Measurements from ENCODE around the gene SPTA1. TPM values are rescaled to one million over a fixed set of nuclear protein-coding genes. Genes with fewer than 3 reads are reported as not detected.

SPTA1 gene
- total RNA-seq, 4 donors from 2014 or later = 0.32 TPM; not detected in 3

DNA sequence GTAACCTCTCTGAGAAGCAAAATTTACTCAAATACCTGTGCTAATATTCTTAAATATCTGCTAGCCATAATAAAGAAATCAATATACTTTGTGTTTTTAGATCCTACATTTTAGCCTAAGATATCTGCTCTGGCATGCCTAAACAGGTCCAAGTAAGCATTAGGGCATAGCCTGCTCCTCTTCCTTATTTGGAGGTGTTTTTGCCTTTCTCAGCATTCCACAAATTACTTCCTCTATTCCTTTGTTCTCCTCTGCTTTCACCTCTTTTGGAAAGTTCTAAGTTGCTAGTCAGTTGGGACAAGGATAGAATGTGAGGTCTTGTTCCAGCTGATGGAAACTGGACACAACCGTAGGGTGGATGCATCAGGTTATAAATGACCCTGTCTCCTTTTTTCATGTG, 99.6 kb downstream of the SPTA1 start:
- no peak overlapping the region for H3K27ac ChIP-seq
- peaks cover 0 to 12% (median 6%) of the 10 kb centered on the region in 3 donors for H3K9me3 ChIP-seq
- TF ChIP-seq, protein P1, sequence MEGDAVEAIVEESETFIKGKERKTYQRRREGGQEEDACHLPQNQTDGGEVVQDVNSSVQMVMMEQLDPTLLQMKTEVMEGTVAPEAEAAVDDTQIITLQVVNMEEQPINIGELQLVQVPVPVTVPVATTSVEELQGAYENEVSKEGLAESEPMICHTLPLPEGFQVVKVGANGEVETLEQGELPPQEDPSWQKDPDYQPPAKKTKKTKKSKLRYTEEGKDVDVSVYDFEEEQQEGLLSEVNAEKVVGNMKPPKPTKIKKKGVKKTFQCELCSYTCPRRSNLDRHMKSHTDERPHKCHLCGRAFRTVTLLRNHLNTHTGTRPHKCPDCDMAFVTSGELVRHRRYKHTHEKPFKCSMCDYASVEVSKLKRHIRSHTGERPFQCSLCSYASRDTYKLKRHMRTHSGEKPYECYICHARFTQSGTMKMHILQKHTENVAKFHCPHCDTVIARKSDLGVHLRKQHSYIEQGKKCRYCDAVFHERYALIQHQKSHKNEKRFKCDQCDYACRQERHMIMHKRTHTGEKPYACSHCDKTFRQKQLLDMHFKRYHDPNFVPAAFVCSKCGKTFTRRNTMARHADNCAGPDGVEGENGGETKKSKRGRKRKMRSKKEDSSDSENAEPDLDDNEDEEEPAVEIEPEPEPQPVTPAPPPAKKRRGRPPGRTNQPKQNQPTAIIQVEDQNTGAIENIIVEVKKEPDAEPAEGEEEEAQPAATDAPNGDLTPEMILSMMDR (IDR thresholded peaks at IDR 0.05) = no peak
- no peak for TF ChIP-seq POLR2A (IDR thresholded peaks at IDR 0.05)
- intact Hi-C loops (cut with DNase I) = no loop called here
- no peak overlapping the region for H3K4me3 ChIP-seq
- WGBS, 2 donors = 60 to 91% methylated on average over 1 of the region's 1 CpG
- H3K27me3 ChIP-seq = no peaks in the 10 kb centered on the region
- no peaks in the 10 kb centered on the region for H3K4me1 ChIP-seq
- no peak for DNase-seq
- H3K36me3 ChIP-seq = no peaks in the 10 kb centered on the region

DNA sequence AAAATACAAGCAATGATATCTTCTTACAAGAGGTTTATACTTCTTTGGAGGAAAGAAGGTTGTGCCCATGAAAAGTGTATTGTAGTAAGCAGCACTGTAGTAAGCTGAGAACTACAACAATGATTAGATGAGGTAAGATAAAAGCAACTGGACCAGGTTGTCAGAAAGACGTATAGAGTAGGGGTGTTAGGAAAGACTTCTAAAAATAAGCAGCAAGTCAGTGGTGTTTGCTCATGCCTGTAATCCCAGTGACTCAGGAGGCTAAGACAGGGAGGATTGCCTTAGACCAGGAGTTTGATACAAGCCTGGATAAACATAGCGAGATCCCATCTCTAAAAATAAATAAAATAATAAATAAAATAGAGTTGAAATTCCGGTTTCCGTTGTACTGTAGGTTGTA, 102.6 kb downstream of the SPTA1 start:
- peaks cover 0 to 12% (median 6%) of the 10 kb centered on the region in 3 donors for H3K9me3 ChIP-seq
- TF ChIP-seq POLR2A (IDR thresholded peaks at IDR 0.05) = no peak
- TF ChIP-seq, protein P1 (IDR thresholded peaks at IDR 0.05) = no peak
- H3K36me3 ChIP-seq = no peaks in the 10 kb centered on the region
- no peak overlapping the region for H3K27ac ChIP-seq
- no peak for DNase-seq
- H3K27me3 ChIP-seq = no peaks in the 10 kb centered on the region
- WGBS, 2 donors = 43 to 54% methylated on average over 4 of the region's 4 CpGs
- intact Hi-C loops (cut with DNase I) = no loop called here
- H3K4me1 ChIP-seq = no peaks in the 10 kb centered on the region
- no peak overlapping the region for H3K4me3 ChIP-seq

DNA sequence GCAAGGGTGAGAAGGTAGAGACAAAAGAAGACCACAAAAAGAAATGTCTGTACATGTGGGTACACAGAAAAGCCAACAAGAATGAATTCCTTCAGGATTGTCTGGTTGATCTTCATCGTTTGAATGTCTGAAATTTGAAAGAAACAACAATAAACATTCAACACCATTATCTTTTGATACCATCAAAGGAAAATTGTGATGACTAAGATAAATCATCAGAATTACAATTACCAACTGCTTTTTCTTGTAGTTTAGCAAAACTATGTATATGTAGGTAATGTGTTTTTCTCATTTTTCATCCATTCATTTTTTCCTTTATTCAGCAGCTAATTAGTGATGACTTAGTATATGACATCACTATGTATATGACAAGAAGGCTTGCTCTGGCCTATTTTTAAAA, 106.8 kb downstream of the SPTA1 start, which contains the start of gene OR10X1:
TSS of gene OR10X1 (minus strand) at position 167 of the 400 bp plus-strand sequence. CDS start at position 167, 0 bp downstream.
- Histone ChIP-seq H3K27me3 (no peaks in the 10 kb centered on the region), H3K4me3 (no peak within 1 kb of the TSS), H3K27ac (no peak within 1 kb of the TSS), H3K9me3 (no peaks in the 10 kb centered on the region), H3K4me1 (no peaks in the 10 kb centered on the region), H3K36me3 (no peaks in the 10 kb centered on the region)
- intact Hi-C loops (cut with DNase I) = no loop called here
- TF ChIP-seq, protein P1 (IDR thresholded peaks at IDR 0.05) = no peak
- TF ChIP-seq POLR2A (IDR thresholded peaks at IDR 0.05) = no peak
- no peak for DNase-seq
- WGBS, 2 donors = 42 to 63% methylated on average over 1 of the region's 1 CpG

DNA sequence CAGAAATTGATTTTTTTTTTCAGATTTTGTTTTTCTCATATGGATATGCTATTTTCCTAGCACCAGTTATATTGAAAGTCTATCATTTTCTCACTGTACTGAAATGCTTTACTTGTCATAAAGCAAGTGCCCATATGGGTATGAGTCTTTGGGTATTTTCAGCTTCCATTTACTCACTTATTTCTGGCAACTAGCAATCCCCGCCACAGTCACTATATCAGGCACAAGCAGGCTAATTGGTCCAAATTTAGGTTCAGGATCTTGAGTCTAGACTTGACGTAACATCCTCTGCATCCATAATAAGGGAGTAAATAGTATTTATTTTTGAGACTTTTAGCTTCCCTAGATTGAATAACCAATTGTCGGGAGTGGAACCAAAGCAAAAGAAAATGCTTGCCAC, 109.0 kb downstream of the SPTA1 start:
- DNase-seq = no peak
- no peak overlapping the region for H3K4me3 ChIP-seq
- H3K9me3 ChIP-seq = no peaks in the 10 kb centered on the region
- no peak overlapping the region for H3K27ac ChIP-seq
- intact Hi-C loops (cut with DNase I) = no loop called here
- H3K4me1 ChIP-seq = no peaks in the 10 kb centered on the region
- H3K27me3 ChIP-seq = no peaks in the 10 kb centered on the region
- WGBS, 2 donors = 86 to 92% methylated on average over 3 of the region's 3 CpGs
- no peaks in the 10 kb centered on the region for H3K36me3 ChIP-seq
- no peak for TF ChIP-seq POLR2A (IDR thresholded peaks at IDR 0.05)

DNA sequence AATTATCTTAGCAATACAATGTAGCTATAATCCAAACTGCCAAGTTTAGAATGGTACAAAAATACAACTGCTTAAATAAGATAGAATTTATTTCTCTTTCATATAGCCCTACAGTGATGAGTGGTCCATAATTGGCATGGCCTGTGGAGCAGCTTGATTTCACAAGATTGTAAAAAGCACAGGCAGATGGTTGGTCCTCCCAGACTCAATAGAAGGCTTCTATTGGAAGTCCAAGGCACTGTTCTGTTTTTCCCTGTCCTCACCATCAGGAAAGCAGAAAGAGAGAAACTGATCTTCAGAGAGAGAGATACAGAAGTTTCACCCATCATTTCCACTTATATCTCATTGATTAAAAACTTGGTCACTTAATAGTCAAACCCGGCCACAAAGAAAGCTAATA, 114.3 kb downstream of the SPTA1 start:
- intact Hi-C loops (cut with DNase I) = no loop called here
- 75% methylated on average over 1 of the region's 1 CpG for WGBS, 2 donors
- DNase-seq = no peak
- Histone ChIP-seq H3K9me3 (no peaks in the 10 kb centered on the region), H3K27ac (no peak overlapping the region), H3K27me3 (no peaks in the 10 kb centered on the region), H3K4me1 (no peaks in the 10 kb centered on the region), H3K4me3 (no peak overlapping the region), H3K36me3 (no peaks in the 10 kb centered on the region)
- TF ChIP-seq, protein P1 (IDR thresholded peaks at IDR 0.05) = no peak
- no peak for TF ChIP-seq POLR2A (IDR thresholded peaks at IDR 0.05)

DNA sequence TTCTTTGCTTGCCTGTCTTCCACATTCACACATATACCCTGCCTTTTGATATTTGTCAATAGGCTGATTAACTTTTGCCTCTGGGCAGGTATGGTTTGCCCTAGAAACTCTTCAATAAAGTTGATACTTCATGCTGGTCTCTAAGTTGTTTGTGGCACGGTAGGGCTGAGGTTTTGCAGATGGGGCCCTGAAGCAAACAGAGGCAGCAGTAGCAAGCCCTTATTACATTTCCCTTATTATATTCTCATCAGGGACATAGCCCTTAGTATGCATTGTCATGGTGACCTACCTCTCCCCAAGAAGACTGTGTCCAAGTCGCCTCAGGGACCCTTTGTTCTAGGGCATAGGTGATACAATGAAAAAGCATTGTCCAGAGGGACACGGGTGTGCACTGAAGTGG, 116.0 kb downstream of the SPTA1 start, which contains the start of gene OR6P1:
TSS of gene OR6P1 (minus strand) at position 101 of the 400 bp plus-strand sequence. CDS start 6,976 bp downstream, outside the sequence.
- Histone ChIP-seq H3K4me3 (no peak within 1 kb of the TSS), H3K4me1 (no peaks in the 10 kb centered on the region), H3K27ac (no peak within 1 kb of the TSS), H3K9me3 (no peaks in the 10 kb centered on the region), H3K27me3 (no peaks in the 10 kb centered on the region), H3K36me3 (no peaks in the 10 kb centered on the region)
- no peak for TF ChIP-seq POLR2A (IDR thresholded peaks at IDR 0.05)
- TF ChIP-seq, protein P1 (IDR thresholded peaks at IDR 0.05) = no peak
- 48 to 52% methylated on average over 3 of the region's 3 CpGs for WGBS, 2 donors
- DNase-seq = no peak
- intact Hi-C loops (cut with DNase I) = no loop called here
